NCI-H187 (cell line): ENCODE measurements around the gene NPEPL1.
"Not testable (repeated sequence)": the region's sequence is repeated elsewhere in the genome, so short reads cannot be mapped to it uniquely, and the experiment has no call there.

Experiments used
- DNase-seq, 2 experiments: peaks; one replicate each; lab custom pipeline; 2025; lab: John Stamatoyannopoulos, UW

NPEPL1 gene

GRCh38 chr20:58714340-58714922 is 21.8 kb downstream of the NPEPL1 start:
- no peak for DNase-seq

GRCh38 chr20:58714923-58715351 is 22.3 kb downstream of the NPEPL1 start:
- DNase-seq: no peak

- DNase-seq: no peak
Measured at GRCh38 chr20:58715391-58715800, 22.8 kb downstream of the NPEPL1 start.

GRCh38 chr20:58715801-58716475 is 23.3 kb downstream of the NPEPL1 start:
- DNase-seq: no peak

DNA sequence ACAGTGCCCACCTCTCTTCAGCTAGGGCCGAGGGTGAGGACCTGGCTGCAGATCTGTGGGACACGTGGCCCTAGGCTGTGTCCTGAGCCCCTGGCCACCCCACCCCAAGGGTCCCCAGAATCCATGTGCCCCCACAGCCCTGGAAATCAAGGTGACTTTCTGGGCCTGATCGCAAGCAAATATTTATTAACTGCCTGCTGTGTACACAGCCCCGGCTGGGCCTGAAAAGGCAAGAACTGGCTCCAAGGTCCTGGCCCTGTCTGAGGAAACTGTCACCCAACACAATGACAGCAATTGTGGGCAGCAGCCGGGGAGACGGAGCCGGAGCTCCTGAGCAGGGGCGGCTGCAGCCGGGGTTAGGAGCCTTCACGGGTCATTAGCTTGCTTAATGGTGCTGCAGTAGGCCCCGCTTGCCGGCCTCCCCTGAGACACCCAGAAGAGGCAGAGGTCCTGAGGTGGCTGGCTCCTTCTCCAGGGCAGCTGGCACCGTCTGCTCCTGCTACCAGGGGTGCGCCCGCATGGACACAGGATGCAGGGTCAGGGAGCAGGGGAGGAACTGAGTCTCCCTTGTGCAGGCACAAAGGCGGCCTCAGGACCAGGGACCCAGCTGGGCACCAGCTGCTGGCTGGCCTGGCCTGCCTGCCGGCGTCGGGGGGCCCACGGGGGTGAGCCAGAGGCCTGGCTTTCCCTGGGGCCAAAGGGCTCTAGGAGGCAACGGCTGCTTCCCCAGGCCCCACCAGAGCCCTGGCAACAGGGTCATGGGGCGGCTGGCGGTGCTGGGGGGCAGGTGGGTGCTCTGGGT is 24.1 kb downstream of the NPEPL1 start:
- DNase-seq: no peak

DNA sequence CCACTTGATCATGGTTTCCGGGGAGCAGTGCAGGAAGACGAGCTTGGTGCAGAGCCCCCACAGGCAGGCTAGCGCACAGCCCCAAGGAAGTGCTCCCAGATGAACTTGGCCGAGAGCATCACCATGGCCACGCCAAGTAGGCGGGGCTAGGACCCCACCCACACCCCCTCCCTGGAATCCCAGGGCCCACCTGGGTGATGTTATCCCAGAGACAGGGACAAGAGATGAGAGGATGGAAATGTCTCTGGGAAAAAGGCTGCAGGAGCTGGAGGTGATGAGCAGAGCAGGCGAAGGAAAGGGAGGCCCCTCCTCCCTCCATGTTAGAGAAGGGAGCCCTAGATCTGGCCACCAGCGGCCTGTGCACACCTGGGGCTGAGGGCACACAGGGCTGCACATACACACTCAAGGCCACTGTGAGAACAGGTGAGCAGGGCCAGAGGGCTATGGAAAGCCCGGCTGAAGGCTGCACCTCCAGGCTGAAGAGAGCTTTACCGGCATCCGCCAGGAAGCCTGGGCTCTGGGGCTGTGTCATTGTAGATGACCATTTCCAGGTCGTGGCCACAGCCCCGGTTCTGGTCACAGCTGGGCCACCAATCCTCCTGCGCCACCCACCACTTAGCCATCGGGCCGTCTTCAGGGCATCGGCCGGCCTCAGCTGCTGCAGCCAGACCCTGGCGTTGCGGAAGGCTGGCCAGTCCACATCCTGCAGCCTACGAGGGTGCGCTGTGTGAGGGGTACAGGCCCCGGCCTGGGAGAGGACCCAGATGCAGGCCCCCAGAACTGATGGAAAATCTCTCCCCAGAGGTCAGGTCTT is 24.9 kb downstream of the NPEPL1 start:
- no peak for DNase-seq

GRCh38 chr20:58718121-58718563 is 25.5 kb downstream of the NPEPL1 start:
- no peak for DNase-seq

- no peak for DNase-seq
Measured at GRCh38 chr20:58718729-58719128, 26.1 kb downstream of the NPEPL1 start.

DNA sequence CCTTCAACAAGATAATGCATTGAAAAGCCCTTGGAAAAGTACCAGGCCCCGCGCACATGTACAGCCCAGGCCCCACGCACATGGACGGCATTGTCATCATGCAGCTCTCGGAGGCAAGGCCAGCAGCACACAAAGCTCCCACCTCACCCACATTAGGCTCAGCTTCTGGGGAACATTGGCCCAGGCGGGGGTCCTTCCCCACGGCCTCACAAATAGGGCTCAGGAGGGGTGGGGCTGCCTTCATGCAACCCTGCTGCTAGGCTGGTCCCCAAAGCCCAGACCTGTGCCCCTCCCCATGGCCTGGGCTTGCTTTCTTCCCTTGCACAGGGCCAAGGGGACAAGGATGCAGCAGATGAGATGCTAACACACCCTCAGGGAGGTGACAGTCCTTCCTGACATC is 26.7 kb downstream of the NPEPL1 start:
- DNase-seq: no peak

DNA sequence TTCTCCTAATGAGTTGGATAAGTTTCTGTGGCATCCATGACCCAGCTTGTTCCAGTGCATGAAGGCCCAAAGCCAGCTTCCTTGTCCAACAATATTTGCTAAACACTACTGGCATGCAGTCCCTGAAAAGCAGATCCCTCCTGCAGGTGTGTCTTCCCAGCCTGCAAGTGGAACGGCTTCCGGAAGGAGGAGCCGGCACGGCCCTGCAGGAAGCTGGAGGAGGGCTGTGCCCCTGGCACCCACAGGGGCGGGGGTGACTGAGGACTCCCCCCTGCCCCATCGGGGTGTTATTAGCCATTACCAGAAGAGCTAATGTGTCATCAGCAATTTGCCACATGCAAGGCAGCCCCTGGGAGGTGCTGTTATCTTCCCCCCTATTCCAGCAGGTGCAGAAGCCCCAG is 27.4 kb downstream of the NPEPL1 start:
- DNase-seq: no peak

DNA sequence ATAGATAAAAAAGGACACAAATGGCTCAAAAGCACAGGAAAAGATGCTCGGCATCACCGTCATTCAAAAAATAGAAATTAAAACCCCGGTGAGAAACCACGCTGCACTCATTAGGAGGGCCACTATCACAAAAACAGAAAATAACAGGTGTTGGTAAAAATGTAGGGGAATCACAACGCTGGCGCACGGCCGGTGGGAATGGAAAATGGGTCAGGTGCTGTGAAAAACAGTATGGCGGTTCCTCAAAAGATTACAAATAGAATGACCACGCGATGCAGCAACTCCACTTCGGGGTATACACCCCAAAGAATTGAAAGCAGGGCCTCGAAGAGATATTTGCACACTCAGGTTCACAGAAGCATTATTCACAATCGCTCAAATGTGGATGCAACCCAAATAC is 28.3 kb downstream of the NPEPL1 start:
- DNase-seq: no peak

DNA sequence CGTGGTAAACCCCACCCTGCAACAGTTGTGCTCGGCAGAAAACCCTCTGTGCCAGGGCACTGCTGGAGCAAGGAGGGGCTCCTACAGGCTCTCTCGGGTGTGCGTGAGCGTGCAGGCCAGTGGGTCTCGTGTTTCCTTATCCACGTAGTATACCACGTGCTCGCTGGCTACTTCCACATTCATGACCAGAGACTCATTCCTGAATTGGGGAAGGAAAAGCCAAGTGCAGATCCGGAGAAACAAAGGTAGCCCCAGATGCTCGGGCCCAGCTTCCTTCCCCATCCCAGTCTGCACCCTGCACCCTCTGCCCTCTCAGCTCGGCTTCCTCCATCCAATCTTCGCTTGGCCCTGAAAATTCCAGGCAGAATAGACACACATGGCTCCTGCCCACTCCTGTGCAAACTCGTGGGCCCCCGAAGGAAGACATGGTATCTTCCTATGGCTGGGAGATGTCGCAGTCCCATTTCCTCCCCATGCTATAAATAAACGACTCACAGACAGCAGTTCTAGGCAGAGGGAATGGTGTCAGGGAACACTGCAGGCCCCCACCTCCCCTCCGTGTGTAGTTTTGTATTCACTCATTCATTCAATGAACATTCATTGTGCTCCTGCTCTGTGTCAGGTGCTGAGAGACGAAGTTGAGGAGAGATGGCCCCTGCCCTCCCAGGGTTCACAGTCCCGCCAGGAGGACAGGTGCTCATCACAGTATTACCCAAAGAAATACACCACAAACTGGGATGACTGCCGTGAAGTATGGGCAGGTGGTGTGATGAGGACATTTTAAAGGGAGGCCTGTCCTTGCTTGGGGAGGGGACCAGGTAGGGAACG is 29.6 kb downstream of the NPEPL1 start:
- no peak for DNase-seq

DNA sequence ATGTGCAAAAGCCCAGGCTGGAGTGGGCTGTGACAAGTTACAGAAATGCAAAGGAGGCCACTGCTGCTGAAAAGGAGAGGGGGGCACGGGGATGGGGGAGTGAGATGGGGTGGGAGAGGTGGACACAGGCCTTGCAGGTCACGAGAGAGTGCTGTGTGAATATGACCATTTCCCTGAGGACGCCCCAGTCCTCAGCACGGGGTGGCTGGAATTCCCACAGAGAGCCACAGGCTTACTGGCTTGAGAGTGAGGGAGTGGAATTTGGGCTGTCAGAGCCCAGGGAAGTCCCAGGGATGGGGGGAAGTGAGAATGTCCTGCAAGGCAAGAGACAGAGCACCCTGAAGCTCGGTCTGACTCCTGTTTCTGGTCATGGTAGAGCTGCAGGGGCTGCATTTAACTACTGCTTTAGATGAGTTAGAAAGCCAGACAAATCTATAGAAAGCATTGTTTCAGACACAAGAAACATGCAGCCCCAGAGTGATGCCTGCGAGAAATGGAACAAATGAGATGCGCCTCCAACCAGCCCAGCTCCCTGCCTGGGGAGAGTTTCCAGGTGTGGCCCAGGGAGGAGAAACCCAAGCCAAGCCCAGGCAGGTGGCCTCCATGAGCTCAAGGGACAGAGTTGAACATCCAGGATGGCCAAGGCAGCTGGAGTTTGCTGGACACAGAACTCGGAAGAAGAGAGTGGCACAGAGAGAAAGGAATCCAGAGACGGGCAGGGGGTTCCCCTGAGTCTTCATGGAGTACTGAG is 30.5 kb downstream of the NPEPL1 start:
- no peak for DNase-seq

DNA sequence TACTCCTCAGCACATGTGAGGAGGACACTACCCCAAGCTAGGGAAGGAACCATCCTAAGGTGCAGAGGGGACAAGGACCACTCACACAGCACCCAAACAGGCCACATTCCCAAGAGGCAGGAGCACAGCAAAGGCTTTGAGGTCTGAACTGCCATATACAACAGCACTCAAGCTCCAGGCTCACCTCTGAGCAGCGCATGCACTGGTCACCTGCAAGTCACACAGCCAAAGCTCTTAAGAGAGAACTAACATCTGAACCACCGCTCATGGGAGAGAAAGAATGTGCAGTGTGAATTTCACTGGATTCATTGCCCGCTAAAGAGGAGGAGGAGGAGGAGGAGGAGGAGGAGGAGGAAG is 31.0 kb downstream of the NPEPL1 start:
- no peak for DNase-seq

DNA sequence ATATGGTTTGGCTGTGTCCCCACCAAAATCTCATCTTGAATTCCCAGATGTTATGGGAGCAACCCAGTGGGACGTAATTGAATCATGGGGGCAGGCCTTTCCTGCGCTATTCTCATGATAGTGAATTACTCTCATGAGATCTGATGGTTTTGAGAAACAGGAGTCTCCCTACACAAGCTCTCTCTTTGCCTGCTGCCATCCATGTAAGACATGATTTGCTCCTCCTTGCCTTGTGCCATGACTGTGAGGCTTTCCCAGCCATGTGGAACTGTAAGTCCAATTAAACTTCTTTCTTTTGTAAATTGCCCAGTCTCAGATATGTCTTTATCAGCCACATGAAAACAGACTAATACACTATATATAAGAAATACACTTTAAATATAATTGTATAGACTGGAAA is 33.6 kb downstream of the NPEPL1 start:
- DNase-seq: not testable (repeated sequence)

- no peak for DNase-seq
Measured at GRCh38 chr20:58731192-58731591, 38.6 kb downstream of the NPEPL1 start.

DNA sequence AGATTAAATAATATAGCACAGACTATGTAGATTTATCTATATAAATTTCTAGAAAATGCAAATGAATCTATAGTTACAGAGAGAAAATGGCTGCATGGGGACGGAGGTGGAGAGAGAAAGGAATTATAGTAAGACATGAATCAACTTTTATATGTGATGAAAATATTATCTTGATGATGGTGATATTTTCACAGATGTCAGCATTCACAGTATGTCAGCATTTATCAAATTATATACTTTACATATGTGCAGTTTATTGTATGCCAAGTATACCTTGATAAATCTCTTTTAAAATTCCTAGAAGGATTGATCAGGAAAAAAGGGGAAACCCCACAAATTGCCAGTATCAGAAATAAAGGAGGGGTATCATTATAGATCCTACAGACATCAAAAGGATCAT is 44.6 kb downstream of the NPEPL1 start:
- no peak for DNase-seq

GRCh38 chr20:58740356-58741308 is 48.0 kb downstream of the NPEPL1 start:
- DNase-seq: no peak

- DNase-seq: no peak
Measured at GRCh38 chr20:58741384-58741783, 48.8 kb downstream of the NPEPL1 start.
